HG03103 (cell line): Measurements from ENCODE around the gene INPP5D.

ENCODE experiments used
- ATAC-seq: cut with Tn5 transposase; IDR thresholded peaks from one replicate; pipeline ENCODE4 v1.9.1; 2021; ENCODE audit warnings: low read depth; ENCODE audit not compliant: unreplicated experiment

Gene INPP5D

DNA sequence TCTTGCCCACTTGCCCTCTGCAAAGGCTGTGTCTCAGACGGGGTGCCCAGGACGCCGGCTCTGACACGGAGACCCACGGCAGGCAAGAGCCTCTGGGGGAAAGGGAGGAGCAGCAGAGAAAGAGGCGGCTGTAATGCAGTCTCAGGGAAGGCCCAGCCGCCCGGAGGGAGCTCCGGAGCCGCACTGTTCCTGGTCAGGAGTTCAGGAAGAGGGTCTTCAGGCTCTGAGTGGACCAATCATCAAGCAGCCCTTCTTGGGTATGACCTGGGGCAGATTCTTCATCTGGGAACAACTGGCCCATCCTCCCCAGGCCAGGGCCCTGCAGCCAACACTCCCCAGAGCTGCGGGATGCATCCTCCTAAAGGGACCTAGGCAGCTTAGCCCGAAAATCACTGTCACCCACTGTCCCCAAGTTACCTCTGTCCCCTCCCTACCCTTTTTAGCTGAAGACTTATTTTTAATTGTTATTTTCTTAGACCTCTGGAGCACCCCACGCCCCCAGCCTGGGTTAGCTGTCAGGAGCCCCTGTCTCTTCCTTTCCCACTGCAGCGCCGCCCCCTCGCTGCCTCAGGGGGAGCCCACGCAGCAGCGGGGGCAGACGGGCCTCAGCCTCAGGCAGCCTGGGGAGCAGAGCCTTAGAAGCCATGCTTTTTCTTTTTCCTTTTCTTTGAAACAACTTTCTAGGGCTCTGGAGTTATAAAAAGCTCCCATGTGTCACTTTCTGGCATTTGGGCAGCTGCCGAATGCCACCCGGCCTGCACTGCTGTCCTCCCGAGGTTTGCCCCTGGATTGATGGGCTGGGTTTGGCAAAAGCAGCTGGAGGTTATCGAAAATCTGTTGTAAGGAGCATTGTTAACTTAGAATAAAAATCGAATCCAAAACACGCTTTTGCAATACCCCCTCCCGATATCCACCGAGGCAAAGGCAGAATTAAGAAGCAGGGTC lies 28.3 kb upstream of the INPP5D start:
- ATAC-seq: no peak

DNA sequence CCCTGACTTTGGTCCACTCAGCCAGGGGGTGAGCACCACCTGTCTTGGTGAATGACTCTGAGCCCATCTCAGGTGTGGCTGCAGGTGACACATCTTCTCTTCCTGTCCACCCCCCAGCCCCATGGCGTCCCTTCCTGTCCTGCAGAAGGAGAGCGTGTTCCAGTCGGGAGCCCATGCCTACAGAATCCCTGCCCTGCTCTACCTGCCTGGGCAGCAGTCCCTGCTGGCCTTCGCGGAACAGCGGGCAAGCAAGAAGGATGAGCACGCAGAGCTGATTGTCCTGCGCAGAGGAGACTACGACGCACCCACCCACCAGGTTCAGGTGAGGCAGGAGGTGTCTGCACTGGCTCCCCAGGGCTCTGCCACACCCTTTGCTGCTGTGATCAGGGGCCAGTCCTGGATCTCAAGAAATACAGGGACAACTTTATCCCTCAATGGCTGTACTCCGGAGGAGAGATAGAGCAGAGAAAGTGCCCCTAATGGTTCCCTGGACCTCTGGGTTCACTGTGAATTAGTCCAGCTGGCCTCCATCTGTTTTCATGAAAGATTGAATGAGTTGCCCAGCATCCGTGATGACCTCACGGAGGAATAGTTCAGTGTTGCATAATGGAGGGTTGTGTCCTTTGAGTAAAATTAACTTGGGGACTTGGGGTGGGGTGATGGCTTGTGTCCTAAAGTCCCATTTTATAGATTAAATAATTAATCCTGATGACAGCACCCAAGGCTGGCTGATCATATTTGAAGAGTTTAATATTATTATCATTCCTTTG lies 27.4 kb upstream of the INPP5D start, which contains the start of gene NEU2:
NEU2 (plus strand) TSS at position 122 of the 770 bp plus-strand sequence; CDS start at position 122, 0 bp downstream.
- ATAC-seq: no peak

DNA sequence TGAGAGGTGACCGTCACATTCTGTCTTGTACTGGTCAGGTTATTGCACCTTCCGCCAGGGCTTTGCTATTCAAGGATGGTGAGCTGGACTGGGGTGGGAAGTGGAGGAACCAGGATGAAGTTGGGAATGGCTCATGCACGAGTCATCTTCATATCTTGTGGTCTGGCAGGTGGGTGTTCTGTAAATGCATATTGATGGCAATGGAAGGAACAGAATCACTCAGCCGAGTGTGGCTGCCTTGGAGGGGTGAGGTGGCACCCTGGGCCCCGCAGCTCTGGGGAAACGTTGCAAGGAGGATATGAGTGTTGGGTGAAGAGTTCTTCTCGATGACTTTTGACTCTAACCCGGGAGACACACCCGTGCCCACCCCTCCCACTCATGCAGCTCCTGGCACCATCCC lies 26.5 kb upstream of the INPP5D start:
- no peak for ATAC-seq

DNA sequence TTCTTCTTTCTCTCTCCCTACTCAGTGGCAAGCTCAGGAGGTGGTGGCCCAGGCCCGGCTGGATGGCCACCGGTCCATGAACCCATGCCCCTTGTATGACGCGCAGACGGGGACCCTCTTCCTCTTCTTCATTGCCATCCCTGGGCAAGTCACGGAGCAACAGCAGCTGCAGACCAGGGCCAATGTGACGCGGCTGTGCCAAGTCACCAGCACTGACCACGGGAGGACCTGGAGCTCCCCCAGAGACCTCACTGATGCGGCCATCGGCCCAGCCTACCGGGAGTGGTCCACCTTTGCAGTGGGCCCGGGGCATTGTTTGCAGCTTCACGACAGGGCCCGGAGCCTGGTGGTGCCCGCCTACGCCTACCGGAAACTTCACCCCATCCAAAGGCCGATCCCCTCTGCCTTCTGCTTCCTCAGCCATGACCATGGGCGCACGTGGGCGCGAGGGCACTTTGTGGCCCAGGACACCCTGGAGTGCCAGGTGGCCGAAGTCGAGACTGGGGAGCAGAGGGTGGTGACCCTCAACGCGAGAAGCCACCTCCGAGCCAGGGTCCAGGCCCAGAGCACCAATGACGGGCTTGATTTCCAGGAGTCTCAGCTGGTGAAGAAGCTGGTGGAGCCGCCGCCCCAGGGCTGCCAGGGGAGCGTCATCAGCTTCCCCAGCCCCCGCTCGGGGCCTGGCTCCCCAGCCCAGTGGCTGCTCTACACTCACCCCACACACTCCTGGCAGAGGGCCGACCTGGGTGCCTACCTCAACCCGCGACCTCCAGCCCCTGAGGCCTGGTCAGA lies 25.9 kb upstream of the INPP5D start:
- no peak for ATAC-seq

DNA sequence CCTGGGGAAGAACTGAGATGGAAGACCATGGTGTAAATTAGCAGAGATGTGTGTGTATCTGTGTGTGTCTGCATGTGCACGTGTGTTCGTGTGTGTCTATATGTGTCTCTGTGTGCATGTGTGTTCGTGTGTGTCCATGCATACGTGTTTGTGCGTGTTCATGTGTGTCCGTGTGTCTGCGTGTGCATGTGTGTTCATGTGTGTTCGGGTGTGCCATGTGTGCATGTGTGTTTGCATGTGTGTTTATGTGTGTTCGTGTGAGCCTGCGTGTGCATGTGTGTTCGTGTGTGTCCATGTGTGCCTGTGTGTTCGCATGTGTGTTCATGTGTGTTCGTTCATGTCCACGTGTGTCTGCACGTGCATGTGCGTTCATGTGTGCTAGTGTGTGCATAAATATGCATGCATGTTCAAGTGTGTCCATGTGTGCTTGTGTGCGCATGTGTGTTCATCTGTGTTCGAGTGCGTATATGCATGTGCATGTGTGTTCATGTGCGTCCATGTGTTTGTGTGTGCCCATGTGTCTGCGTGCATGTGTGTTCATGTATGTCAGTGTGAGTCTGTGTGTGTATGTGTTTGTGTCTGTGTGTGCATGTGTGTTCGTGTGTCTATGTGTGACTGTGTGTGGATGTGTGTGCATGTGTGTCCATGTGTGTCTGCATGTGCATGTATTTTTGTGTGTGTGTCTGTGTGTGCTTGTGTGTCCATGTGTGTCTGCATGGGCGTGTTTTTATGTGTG lies 24.5 kb upstream of the INPP5D start:
- no peak for ATAC-seq

DNA sequence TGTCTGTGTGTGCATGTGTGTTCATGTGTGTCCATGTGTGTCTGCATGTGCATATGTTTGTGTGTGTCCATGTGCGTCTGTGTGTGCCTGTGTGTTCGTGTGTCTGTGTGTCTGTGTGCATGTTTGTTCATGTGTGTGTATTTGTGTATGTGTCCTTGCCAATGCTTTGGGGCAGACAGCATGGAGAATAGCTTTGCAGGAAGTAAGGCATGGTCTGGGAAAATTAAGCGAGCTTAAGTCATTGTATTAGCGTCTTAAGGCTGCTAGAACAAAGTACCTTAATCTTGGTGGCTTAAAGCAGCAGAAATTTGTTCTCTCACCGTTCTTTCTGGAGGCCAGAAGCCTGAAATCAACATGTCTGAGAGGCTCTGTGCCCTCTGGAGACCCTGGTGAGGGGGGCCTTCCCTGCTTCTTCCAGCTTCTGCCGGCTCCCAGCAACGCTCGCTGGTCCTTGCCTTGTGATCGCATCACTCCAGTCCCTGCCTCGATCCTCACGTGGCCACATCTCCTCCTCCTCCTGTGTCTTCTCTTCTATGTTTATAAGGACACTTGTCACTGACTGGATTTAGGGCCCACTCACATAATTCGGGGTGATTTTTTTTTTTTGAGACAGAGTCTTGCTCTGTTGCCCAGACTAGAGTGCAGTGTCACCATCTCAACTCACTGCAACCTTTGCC lies 23.8 kb upstream of the INPP5D start:
- no peak for ATAC-seq

DNA sequence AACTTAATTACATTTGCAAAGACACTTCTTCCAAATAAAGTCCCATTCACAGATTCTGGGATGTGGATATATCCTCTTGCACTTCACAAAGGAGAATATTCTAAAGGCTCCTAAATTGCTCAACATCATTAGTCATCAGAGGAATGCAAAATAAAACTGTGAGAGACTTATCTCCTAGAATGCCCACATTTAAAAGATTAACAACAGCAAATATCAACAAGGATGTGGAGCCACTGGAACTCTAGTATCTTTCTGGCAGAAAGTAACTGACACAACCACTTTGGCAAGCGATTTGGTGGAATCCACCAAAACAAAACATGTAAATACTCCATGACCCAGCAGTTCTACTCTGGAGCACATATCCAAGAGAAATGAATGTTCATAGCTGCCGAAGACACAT lies 23.1 kb upstream of the INPP5D start:
- no peak for ATAC-seq

DNA sequence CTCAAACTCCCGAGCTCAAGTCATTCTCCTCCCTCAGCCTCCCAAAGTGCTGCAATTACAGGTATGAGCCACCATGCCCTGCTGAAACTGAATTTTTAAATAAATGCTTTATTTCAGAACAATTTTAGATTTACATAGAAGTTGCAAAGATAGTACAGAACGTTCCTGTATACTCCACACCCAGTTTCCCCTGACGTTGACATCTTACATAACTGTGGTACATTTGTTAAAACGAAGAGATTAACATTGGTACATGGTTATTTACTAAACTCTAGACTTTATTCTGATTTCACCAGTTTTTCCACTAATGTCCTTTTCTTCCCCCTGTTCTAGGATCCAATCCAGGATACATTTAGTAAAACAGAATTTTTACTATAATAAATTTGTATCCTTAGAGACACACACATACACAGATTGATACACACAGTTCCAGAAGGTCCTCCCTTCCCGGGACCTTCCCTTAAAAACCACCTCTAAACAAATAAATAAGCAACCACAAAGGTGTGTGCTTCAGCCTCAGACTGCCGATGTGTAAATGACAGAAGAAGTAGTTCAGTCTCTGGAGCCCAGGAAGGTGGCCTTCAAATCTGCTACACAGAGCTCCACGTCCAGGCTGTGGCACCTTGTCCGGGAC lies 20.8 kb upstream of the INPP5D start:
- no peak for ATAC-seq

DNA sequence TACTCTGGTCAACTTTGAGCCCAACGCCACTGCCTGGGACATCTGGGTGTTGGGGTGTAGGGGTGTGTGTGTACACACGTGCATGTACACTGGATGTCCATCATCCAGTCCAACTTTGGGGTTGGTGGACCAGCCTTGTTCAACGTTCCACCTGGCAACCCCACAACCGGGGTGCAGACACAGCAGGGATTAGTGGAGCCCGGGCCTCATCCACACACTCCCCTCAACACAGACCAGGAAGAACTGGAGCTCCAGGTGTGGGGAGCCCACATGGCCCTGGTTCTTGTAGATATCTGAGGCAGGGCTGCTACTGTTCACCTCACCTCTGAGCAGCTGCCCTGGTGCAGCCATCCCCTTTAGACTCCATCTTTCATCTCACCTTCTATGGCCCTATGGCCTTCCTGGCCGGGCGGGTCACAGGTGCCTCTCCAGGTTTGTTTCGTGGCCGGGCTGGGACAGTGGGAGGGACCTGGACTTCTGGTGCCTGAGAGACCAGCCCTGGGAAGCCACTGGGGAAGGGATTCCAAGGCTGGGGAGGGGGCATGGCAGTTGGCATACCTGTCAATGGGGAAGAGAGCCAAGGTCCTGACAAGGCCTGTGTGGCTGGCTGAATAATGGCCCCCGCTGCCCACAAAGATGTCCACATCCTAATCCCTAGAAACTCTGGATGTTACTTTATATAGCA lies 20.2 kb upstream of the INPP5D start:
- no peak for ATAC-seq

DNA sequence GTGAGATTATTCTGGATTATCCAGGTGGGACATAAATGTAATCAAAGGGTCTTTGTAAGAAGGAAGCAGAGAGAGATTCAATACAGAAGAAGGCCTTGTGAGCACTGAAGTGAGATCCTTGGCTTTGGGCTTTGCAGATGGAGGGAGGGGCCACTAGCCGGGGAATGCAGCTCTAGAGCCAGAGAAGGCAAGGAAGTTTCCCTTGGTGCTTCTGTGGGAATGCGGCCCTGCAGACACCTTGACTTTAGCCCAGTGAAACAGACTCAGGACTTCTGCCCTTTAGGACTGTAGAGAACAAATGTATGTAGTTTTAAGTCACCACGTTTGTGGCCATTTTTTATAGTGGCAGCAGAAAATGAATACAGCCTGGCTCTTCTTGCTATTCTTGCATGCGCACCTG lies 19.6 kb upstream of the INPP5D start:
- no peak for ATAC-seq

DNA sequence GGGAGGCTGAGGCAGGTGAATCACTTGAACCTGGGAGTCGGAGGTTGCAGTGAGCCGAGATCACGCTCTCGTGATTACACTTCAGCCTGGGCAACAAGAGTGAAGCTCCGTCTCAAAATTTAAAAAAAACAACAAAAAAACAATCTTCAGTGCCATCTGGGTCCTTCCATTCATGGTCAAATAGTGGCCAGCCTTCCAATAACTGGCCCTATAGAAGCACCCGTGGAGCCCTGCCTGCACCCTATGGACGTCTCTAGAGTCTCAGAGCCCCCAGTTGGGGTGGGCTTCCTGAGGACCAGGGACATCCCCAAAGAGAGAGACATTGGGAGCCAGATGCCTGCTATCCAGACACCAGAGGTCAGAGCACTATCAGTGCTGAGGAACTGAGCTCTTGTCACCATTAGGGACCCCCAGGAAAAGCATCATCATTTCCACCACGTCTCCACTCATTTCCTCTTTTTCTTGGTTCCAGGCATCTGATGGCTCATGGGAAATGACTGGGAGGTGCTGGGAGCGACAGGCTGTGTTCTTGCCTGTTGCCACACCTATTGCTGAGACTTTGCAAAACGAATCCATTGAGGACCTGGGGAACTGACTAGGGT lies 18.3 kb upstream of the INPP5D start:
- ATAC-seq: no peak

DNA sequence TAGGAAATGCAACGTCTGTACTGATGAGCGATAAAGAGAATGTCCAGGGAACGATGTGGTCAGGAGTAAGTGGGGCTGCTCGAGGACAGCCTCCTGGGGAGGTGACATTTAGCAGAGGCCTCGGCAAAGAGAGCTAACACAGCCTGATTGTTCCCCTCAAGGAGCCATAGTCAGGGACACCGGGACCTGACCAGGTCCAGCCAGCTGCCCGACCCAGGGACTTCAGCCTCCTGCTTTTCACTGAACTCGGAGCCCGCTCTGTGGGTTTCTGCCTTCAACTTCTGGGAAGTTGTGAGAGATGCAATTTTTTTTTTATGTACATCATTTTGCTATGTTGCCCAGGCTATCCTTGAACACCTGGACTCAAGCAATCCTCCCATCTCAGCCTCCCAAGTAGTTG lies 17.6 kb upstream of the INPP5D start:
- ATAC-seq: no peak

DNA sequence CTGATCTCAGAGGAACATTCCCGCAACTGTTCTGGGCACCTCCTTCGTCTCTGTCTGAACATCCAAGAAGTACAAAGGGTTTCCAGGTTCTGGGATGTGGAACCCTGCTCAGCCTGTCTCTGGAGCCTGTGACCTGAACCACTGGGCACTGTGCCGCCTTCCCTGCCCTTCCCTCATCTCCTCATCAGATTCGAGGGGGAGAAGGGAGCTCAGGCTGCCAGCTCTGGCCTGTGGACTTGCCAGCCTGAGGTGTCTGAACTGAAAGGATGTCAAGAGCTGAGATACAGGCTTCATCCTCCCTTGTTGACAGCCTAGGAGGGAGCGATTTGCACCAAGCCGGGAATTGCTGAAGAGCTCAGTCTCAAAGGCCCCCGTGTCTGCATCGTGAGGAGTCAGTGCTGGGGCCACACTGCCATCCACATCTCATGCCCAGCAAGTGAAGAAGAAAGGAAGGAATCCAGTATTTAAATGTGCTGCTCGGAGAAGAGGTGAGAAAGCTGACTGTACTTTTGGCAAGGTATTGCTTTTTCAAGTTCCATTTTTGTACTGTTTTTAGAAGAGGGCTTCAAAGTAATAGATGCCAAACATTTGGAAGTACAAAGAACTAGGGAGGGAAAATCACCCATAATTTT lies 15.1 kb upstream of the INPP5D start:
- no peak for ATAC-seq

DNA sequence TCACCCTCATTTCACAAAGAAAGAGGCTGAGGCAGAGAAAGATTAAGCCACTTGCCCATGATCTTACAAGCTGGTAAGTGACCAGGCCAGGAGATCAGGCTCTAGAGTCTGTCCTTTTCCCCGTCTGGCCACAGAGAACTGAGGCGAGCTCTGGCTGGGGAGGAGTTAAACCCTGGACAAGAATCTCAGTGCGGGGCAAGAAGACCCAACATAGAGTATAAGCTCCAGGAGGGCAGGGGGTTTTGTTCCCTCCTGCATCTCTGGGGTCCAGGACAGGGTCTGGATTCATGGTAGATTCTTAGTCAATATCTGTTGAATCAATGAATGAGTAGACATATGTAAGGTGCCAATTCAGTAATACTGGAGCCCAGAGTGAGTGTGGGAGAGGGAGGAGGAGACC lies 12.9 kb upstream of the INPP5D start:
- ATAC-seq: no peak

DNA sequence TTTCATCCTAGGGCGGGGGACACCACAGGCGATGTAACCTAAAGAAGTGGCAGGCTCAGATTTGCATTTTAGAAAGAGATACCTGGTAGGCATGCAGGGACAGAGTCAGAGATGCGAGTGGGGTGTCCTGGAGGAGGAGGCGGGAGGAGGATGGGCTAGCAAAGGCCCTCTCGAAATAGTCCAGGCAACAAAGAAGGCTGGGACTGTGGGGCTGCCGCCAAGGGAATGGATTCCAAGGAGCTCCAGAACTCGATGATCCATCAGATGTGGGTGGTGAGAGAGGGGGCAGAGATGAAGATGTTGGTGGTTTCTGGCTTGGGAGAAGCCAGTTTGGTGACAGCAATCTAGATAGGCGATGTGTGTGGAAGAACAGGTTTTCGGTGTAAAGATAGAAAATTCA lies 12.5 kb upstream of the INPP5D start:
- ATAC-seq: no peak

DNA sequence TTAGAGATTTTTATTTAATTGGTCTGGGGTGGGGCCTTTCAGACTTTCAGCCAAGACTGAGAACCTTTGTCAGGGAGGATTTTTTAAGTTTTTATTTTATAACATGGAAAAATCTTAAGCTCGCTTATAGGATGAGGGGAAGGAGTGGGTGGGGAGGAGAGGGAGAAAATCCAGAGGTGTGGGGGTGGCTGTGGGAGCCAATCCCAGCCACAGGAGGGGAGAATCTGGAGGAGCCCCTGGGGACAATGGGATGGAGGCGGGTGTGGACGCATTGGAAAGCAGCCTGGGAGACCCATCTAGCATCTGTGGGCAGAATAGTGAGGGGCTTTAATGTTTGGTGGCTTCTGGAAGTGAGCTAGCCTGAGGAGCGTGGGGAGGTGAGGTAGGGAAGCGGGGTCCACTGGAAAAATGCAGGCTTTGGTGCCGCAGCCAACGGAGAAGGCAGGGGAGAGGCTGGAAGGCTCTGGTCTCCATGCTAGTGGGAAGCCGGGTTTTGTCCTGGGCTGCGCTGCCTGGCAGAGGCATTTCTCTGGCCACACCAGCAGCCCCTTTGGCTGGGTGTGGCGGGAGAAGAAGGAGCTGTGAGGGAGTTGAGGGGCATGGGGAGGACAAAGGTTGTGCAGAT lies 11.5 kb upstream of the INPP5D start:
- no peak for ATAC-seq

DNA sequence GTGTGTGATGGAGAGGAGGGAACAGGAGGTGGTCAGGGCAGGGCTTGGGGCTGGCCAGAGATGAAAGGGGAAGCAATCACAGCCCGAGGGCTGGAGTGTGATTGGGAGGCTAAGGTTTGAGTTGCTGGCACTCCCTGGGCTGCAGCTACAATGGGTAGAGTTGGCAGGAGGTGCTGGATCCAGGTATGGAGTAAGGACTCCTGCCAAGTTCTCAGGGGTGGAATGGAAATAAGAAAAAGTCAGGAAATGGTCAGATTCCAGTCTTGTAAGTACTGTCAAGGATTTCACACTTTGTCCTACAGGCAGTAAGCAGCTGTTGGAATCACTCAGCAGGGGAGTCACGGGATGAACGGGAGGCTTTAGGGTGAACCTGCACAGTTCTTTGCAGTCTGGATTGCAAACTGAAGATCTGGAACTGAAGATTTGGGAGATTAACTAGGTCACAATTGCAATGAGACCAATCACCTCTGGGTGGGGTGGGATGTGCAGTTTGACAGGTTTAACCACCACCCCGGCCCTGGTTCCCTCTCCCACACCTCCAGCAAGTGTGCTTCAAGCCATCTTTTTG lies 10.9 kb upstream of the INPP5D start:
- no peak for ATAC-seq
